Parathyroid adenoma (tissue), 2 donors: ENCODE data around the gene POLR3K.
"Not testable (repeated sequence)": the region's sequence is repeated elsewhere in the genome, so short reads cannot be mapped to it uniquely, and the experiment has no call there.

Source experiments
- H2AFZ ChIP-seq: fragments of 300-600 bp; sonication (generic); one replicate; pipeline ENCODE4 v1.7.0; 2017; ENCODE audit warnings: antibody characterized with exemption, mild to moderate bottlenecking
- H3K27ac ChIP-seq: fragments of 300-600 bp; sonication (generic); one replicate; pipeline ENCODE4 v1.7.0; 2017
- H3K27me3 ChIP-seq: fragments of 300-600 bp; sonication (generic); one replicate; pipeline ENCODE4 v1.7.0; 2017; ENCODE audit warnings: low read length; ENCODE audit not compliant: control insufficient read depth, insufficient read depth
- H3K36me3 ChIP-seq: fragments of 300-600 bp; sonication (generic); one replicate; pipeline ENCODE4 v1.7.0; 2017; ENCODE audit warnings: low read length; ENCODE audit not compliant: control insufficient read depth, insufficient read depth
- H3K4me1 ChIP-seq: fragments of 300-600 bp; sonication (generic); one replicate; pipeline ENCODE4 v1.7.0; 2017; ENCODE audit warnings: control low read depth
- H3K4me2 ChIP-seq: fragments of 300-600 bp; sonication (generic); one replicate; pipeline ENCODE4 v1.7.0; 2017; ENCODE audit warnings: low read length
- H3K4me3 ChIP-seq: fragments of 300-600 bp; sonication (generic); one replicate; pipeline ENCODE4 v1.7.0; 2017; ENCODE audit warnings: low read depth, low read length
- H3K79me2 ChIP-seq: fragments of 300-600 bp; sonication (generic); one replicate; pipeline ENCODE4 v1.7.0; 2017; ENCODE audit warnings: control low read depth
- H3K9ac ChIP-seq: fragments of 300-600 bp; sonication (generic); one replicate; pipeline ENCODE4 v1.7.0; 2017; ENCODE audit warnings: mild to moderate bottlenecking
- H3K9me3 ChIP-seq: fragments of 300-600 bp; sonication (generic); one replicate; pipeline ENCODE4 v1.7.0; 2017; ENCODE audit warnings: low read length; ENCODE audit not compliant: control insufficient read depth
- CTCF ChIP-seq: fragments of 300-600 bp; sonication (generic); IDR thresholded peaks from one replicate; pipeline ENCODE4 v1.7.0; 2017; ENCODE audit warnings: antibody characterized with exemption, mild to moderate bottlenecking
- donor health status: primary hyperparathyroidism.

POLR3K gene

GRCh38 chr16:35678-36305 lies 17.6 kb downstream of the POLR3K start:
- Histone ChIP-seq H3K9ac (no peak overlapping the region), H3K36me3 (no peaks in the 10 kb centered on the region), H3K4me1 (no peaks in the 10 kb centered on the region), H3K79me2 (no peaks in the 10 kb centered on the region), H3K4me3 (no peak overlapping the region), H3K4me2 (no peak overlapping the region), H3K9me3 (no peaks in the 10 kb centered on the region), H2AFZ (no peak overlapping the region), H3K27me3 (no peaks in the 10 kb centered on the region), H3K27ac (no peak overlapping the region)
- no peak for TF ChIP-seq CTCF

- TF ChIP-seq CTCF: no peak
- Histone ChIP-seq H3K36me3 (no peaks in the 10 kb centered on the region), H3K27me3 (no peaks in the 10 kb centered on the region), H3K4me2 (no peak overlapping the region), H3K9ac (no peak overlapping the region), H3K27ac (no peak overlapping the region), H3K9me3 (no peaks in the 10 kb centered on the region), H3K79me2 (no peaks in the 10 kb centered on the region), H3K4me1 (no peaks in the 10 kb centered on the region), H3K4me3 (no peak overlapping the region), H2AFZ (no peak overlapping the region)
Observed at GRCh38 chr16:35011-35677, 18.3 kb downstream of the POLR3K start.

- H3K79me2 ChIP-seq: no peaks in the 10 kb centered on the region
- H3K9me3 ChIP-seq: no peaks in the 10 kb centered on the region
- H3K27ac ChIP-seq: no peak overlapping the region
- no peaks in the 10 kb centered on the region for H3K27me3 ChIP-seq
- H2AFZ ChIP-seq: no peak overlapping the region
- H3K4me1 ChIP-seq: no peaks in the 10 kb centered on the region
- H3K36me3 ChIP-seq: no peaks in the 10 kb centered on the region
- TF ChIP-seq CTCF: no peak
- H3K4me3 ChIP-seq: no peak overlapping the region
- H3K9ac ChIP-seq: no peak overlapping the region
- H3K4me2 ChIP-seq: no peak overlapping the region
Observed at GRCh38 chr16:34648-34987, 18.8 kb downstream of the POLR3K start.

- no peaks in the 10 kb centered on the region for H3K9me3 ChIP-seq
- H3K4me2 ChIP-seq: no peak overlapping the region
- no peaks in the 10 kb centered on the region for H3K27me3 ChIP-seq
- H3K9ac ChIP-seq: no peak overlapping the region
- no peak overlapping the region for H2AFZ ChIP-seq
- TF ChIP-seq CTCF: no peak
- no peaks in the 10 kb centered on the region for H3K36me3 ChIP-seq
- no peak overlapping the region for H3K4me3 ChIP-seq
- H3K27ac ChIP-seq: no peak overlapping the region
- no peaks in the 10 kb centered on the region for H3K79me2 ChIP-seq
- H3K4me1 ChIP-seq: no peaks in the 10 kb centered on the region
Observed at GRCh38 chr16:33877-34647, 19.3 kb downstream of the POLR3K start.

DNA sequence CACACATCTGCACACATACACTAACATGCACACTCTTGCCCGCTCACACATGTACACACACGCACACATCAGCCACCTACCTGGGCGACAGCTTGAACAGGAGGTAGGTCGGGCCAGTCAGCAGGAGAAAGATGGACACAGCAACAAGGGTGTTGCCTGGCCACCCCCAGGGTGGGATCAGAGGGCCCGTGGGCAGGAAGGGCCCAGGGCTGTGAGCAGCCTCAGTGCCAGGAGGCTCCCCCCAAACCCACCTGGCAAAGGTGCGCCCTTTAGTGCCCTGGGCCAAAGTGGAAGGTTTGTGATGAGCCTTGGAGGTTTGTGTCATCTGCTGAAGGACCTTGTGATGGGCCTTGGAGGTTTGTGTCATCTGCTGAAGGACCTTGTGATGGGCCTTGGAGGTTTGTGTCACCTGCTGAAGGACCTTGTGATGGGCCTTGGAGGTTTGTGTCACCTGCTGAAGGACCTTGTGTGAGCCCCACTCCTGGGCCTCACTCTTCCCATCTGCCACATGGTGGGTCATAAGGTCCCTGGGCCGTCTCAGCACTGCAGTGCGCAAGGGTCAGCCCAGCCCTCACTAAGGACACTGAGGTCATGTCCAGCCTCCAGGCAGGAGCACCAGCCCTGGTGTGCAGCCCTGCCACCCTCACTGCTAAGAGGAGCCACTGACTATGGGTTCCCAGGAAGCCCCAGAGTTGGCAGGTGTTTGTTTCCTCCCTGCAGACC lies 20.1 kb downstream of the POLR3K start:
- not testable (repeated sequence) for H2AFZ ChIP-seq, H3K79me2 ChIP-seq, H3K27ac ChIP-seq, H3K27me3 ChIP-seq, H3K4me3 ChIP-seq, H3K9ac ChIP-seq, H3K36me3 ChIP-seq, H3K4me1 ChIP-seq, H3K9me3 ChIP-seq, H3K4me2 ChIP-seq

DNA sequence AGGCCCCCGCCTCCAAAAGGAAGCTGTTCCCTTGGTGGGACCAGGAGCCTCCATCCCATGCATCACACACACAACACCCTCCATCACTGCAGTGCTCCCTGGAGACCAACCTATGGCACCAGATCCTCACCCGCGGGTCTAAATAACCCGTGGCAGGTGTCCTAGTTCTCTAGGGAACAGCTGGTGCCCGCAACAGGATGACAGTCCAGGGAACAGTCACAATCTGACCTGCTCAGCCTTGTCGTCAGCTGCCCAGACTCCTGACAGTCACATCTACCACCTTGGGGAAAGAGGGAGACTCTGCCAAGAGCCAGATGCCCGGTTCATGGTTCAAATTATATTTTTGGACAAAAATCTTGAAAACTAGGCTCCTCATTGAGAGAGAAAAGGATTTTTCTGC lies 22.8 kb downstream of the POLR3K start:
- not testable (repeated sequence) for H3K27ac ChIP-seq, H3K4me2 ChIP-seq, H3K9ac ChIP-seq, H3K27me3 ChIP-seq, H3K9me3 ChIP-seq, H3K4me3 ChIP-seq, H3K36me3 ChIP-seq, H2AFZ ChIP-seq, H3K4me1 ChIP-seq, H3K79me2 ChIP-seq

- H3K36me3 ChIP-seq, H3K27me3 ChIP-seq, H3K4me1 ChIP-seq, H3K27ac ChIP-seq, H3K9ac ChIP-seq, H2AFZ ChIP-seq, H3K4me3 ChIP-seq, H3K79me2 ChIP-seq, H3K4me2 ChIP-seq, H3K9me3 ChIP-seq: not testable (repeated sequence)
Observed at GRCh38 chr16:25926-26348, 27.5 kb downstream of the POLR3K start.
